Activated CD4-positive, CD25-positive, alpha-beta regulatory T cell treated with anti-CD3 and anti-CD28 coated beads, Interleukin-2, amount 50 U/mL, for 72 hours (primary cell): ENCODE results near the gene RPLP1.

Experiments used
- DNase-seq: peaks from one replicate; pipeline ENCODE4 v3.0.0; 2021

The RPLP1 gene

GRCh38 chr15:69472046-69472445 is 19.4 kb downstream of the RPLP1 start:
- peak; percentile 17 for DNase-seq

GRCh38 chr15:69472562-69472961 is 19.9 kb downstream of the RPLP1 start:
- no peak for DNase-seq

GRCh38 chr15:69474291-69474690 is 21.7 kb downstream of the RPLP1 start:
- peak; percentile 1 for DNase-seq

DNA sequence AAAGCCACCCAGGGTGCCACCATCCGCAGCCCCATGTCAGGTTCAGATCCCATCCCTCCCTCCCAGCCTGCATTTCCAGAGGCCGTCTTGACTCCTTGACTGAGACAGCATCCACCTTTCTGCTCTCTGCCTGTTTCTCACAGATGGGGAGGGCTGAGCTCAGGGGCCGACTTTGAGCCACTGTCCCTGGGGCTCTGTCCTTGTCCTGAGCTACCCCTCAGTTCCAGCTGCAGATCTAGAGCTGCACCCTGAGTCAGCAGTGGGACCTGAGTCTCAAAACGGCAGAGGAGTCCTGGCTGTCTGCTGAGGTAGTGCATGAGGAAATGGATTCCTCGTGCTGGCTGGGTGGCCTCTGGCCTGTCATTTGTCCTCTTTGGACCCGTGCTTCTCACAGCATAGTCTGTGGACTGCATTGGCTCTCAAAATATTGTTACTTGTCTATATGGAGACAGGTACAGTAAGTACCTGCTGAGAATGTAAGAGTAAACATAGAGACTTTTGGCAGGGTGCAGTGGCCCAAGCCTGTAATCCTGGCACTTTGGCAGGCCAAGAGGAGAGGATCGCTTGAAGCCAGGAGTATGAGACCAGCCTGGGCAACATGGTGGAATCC is 22.3 kb downstream of the RPLP1 start:
- DNase-seq, result peak; percentile 24

DNA sequence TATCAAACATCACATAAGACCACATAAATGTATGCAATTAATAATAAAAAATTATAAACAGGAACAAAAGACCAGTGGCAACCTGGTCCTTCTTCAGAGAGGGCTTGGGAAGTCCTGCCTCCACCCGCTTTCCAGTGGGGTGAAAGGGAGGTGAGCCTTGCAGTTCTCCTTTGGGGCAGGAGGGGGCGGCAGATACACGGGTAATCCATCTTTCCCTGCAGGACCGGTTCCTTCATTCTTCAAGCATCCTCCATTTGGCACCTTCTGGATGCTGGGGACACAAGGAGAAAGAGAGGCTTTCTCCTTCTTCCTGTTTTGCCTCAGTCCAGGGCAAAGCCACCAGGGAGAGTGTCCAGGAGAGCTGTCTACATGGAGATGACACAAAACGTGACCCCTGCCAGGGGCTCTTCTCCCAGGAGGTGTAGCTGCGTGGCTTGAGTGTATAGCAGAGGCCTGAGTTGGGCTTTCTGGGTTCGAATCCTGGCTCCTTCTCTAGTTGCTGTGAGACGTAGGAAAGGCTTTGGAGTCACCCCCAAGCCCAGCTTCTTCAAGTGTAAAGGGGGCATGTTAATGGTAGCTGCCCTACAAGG is 23.2 kb downstream of the RPLP1 start:
- DNase-seq, result peak; percentile 78

- peak; percentile 18 for DNase-seq
Measured at GRCh38 chr15:69476704-69477473, 24.3 kb downstream of the RPLP1 start.

- peak; percentile 56 for DNase-seq
Measured at GRCh38 chr15:69478259-69478781, 25.7 kb downstream of the RPLP1 start.

- DNase-seq, result no peak
Measured at GRCh38 chr15:69479081-69479480, 26.5 kb downstream of the RPLP1 start.

DNA sequence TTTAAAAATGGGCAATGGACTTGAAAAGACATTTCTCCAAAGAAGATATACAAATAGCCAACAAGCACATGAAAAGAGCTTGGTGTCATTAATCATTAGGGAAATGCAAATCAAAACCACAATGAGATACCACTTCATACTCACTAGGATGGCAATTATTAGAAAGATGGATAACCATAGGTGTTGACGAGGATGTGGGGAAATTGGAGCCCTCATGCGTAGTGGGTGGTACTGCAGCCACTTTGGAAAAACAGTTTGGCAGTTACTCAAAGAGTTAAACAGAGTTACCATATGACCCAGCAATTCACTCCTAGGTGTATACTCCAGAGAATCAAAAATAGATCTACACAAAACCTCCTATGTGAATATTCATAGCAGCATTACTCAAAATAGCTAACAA is 27.4 kb downstream of the RPLP1 start:
- DNase-seq, result peak; percentile 4

- no peak for DNase-seq
Measured at GRCh38 chr15:69480932-69481331, 28.3 kb downstream of the RPLP1 start.

GRCh38 chr15:69482686-69483256 is 30.2 kb downstream of the RPLP1 start:
- DNase-seq, result peak; percentile 8

DNA sequence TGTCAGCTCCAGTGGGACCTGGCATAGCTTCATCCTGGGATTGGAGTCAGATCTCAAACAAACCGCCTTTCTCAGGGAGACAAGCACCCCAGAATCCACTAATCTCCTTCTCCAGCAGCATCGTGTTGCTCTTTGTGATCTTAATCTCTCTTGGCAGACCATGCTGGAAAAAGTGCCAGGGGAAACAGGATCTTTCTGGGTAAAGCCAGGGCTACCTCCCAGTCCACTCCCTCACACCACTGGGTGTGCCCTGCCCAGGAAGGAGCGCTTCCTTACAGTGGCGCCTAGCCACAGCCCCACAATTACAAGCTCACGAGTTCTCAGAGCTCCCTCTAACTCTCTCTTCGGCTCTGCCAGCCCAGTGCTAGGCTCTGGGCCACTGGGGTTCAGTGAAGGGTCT is 32.2 kb downstream of the RPLP1 start:
- DNase-seq, result peak; percentile 15

GRCh38 chr15:69486481-69487110 is 34.0 kb downstream of the RPLP1 start:
- DNase-seq, result no peak

DNA sequence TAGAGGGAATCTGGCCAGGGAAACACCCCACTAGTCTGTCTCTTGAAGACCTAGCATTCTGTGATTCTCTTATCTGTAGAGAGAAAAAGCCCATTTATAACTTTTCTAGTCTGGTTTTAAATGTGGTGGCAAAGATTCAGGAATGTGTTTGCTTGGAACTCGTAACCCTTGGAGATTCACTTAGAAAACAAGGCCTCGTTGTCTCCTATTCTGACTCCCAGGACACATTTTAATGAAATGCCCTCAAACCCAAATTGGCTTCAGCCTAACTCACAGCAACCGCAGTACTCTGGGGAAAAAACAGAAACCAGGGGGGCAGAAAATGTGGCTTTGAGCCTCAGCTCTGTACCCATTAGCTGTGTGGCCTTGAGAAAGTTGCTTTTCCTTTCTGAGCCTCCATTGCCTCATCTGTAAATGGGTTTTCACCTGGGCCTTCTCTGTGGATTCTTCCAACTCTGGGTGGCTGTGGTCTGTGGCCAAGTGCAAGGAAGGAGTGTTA is 36.5 kb downstream of the RPLP1 start:
- peak; percentile 20 for DNase-seq

DNA sequence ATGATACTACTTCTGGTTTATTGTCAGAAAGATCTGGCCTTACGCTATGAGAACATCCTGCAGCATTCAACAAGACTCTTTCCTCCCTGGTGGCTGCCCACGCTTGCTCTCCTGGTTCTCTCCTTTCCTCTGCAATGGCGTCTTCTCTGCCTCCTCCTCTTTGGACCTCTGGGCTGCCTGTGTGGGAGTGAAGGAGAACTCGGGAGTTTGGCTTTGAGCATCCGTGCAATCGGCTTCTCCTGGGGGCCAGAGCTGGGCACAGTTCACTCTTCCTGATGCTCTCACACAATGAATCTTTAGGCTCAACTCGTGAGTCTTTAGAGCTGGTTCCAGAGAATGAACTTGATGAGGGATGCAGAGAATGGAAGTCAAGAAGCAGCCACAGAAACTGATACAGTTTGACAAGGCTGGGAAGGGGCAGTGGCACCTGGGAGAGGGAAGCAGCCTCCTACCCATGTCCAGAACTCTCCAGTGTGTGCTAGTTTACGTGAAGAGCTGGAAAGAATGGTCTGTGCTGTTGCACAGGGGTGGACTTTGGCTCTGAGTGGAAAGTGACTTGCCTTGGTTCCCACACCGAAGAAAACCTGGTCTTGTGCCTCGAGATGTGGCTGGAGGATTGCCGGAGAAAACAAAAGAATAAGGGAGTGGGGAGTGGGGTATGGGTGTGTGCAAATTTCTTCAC is 37.9 kb downstream of the RPLP1 start:
- DNase-seq, result no peak

GRCh38 chr15:69491038-69491505 is 38.5 kb downstream of the RPLP1 start:
- no peak for DNase-seq

GRCh38 chr15:69493406-69493805 is 40.8 kb downstream of the RPLP1 start:
- DNase-seq, result no peak

GRCh38 chr15:69496001-69496400 is 43.4 kb downstream of the RPLP1 start:
- DNase-seq, result no peak

DNA sequence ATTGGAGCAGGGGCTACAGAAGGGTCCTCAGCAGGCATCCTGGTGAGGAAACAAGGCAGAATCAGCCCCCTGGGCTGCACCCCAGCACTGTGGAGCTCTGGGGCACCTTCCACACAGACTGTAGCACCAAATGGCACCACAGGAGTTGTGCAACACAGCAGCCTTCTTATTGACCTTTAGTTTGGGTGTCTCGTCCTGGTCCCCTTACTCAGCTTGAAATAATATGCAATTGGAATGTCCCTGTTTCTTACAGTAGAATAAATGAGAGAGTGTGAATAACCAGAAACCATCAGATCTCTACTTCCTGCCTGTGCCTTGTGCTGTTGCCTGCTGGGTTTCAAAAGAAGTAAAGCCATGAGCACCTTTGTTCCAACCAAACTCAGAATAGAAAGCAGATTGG is 44.5 kb downstream of the RPLP1 start:
- no peak for DNase-seq

DNA sequence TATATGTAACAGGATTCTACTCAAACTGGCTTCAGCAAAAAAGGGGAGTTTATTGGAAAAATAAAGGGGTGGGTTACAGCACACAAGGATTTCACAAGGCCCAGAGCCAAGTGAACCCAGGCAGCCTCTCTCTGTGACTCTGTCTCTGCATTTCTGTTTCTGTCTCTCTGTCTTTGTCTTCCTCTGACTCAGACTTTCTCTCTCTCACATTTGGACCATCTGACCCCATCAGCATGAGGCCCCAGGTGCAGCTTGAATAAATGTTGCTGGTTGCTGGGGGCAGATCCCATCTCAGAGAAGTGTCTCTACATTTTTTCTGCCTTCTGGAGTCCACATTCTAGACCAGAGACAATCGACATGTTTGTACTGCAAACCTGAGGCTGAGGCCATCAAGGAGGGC is 45.0 kb downstream of the RPLP1 start:
- DNase-seq, result no peak

DNA sequence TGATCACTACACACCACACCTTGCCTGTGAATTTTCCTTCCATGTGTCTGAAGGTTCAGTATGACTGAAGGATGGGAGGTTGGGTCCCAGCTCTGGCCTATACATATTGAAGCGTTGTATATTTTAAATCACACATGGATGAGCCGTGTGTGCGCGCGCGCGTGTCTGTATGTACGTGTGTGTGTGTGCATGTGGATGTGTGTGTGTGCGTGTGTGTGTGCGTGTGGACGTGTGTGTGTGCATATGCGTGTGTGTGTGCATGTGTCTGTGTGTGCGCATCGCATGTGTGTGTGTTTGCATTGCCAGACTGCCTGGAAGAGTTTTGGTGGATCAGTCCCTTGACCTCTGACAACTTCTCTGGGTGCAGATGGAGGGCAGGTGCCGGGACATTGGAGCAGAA is 45.7 kb downstream of the RPLP1 start:
- no peak for DNase-seq

GRCh38 chr15:69498987-69499386 is 46.4 kb downstream of the RPLP1 start:
- no peak for DNase-seq
